Measurements from ENCODE around the gene PDS5A.
"Not testable (repeated sequence)": the region's sequence is repeated elsewhere in the genome, so short reads cannot be mapped to it uniquely, and the experiment has no call there.

DNA sequence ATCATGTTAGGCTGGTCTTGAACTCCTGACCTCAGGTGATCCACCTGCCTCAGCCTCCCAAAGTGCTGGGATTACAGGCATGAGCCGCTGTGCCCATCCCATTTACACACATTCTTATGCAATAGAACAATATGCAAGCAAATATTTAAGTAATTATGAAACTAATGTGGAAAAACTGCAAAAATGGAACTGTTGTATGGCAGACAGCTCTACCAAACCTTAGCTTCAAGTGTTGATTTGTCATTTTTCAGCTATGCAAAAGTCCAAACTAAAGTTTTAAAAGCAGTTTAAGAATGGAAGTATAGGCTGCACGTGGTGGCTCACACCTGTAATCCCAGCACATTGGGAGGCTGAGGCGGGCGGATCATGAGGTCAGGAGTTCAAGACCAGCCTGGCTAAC, 11.7 kb upstream of the PDS5A start:
- TF ChIP-seq, protein P1, sequence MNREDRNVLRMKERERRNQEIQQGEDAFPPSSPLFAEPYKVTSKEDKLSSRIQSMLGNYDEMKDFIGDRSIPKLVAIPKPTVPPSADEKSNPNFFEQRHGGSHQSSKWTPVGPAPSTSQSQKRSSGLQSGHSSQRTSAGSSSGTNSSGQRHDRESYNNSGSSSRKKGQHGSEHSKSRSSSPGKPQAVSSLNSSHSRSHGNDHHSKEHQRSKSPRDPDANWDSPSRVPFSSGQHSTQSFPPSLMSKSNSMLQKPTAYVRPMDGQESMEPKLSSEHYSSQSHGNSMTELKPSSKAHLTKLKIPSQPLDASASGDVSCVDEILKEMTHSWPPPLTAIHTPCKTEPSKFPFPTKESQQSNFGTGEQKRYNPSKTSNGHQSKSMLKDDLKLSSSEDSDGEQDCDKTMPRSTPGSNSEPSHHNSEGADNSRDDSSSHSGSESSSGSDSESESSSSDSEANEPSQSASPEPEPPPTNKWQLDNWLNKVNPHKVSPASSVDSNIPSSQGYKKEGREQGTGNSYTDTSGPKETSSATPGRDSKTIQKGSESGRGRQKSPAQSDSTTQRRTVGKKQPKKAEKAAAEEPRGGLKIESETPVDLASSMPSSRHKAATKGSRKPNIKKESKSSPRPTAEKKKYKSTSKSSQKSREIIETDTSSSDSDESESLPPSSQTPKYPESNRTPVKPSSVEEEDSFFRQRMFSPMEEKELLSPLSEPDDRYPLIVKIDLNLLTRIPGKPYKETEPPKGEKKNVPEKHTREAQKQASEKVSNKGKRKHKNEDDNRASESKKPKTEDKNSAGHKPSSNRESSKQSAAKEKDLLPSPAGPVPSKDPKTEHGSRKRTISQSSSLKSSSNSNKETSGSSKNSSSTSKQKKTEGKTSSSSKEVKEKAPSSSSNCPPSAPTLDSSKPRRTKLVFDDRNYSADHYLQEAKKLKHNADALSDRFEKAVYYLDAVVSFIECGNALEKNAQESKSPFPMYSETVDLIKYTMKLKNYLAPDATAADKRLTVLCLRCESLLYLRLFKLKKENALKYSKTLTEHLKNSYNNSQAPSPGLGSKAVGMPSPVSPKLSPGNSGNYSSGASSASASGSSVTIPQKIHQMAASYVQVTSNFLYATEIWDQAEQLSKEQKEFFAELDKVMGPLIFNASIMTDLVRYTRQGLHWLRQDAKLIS (CRISPR knock-in tag; IDR thresholded peaks at IDR 0.05): not testable (repeated sequence)
- TF ChIP-seq, protein P2, sequence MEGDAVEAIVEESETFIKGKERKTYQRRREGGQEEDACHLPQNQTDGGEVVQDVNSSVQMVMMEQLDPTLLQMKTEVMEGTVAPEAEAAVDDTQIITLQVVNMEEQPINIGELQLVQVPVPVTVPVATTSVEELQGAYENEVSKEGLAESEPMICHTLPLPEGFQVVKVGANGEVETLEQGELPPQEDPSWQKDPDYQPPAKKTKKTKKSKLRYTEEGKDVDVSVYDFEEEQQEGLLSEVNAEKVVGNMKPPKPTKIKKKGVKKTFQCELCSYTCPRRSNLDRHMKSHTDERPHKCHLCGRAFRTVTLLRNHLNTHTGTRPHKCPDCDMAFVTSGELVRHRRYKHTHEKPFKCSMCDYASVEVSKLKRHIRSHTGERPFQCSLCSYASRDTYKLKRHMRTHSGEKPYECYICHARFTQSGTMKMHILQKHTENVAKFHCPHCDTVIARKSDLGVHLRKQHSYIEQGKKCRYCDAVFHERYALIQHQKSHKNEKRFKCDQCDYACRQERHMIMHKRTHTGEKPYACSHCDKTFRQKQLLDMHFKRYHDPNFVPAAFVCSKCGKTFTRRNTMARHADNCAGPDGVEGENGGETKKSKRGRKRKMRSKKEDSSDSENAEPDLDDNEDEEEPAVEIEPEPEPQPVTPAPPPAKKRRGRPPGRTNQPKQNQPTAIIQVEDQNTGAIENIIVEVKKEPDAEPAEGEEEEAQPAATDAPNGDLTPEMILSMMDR (IDR thresholded peaks at IDR 0.05 in 2 of 3, conservative IDR thresholded peaks at IDR 0.05 in 1 of 3; ENCODE audit: insufficient read depth in 2 of 3, low read depth in 1 of 3, low read length in 3 of 3): not testable (repeated sequence)
- not testable (repeated sequence) for TF ChIP-seq TEAD1 (CRISPR knock-in tag; IDR thresholded peaks at IDR 0.05); RBM39 (optimal IDR thresholded peaks at IDR 0.05; ENCODE audit: low read depth, low read length); TBP (optimal IDR thresholded peaks at IDR 0.05; ENCODE audit: low read depth, low read length); TAL1 (IDR thresholded peaks at IDR 0.05)

Data from K562 (cell line).